Stimulated activated CD4-positive, alpha-beta T cell treated with anti-CD3 and anti-CD28 coated beads, Interleukin-12 subunit alpha, Interleukin-12 subunit beta, amount 100 ng/mL, for 48 hours (primary cell): ENCODE results near the gene CFAP97D2.
"Not testable (repeated sequence)": the region's sequence is repeated elsewhere in the genome, so short reads cannot be mapped to it uniquely, and the experiment has no call there.

Experiments used
- DNase-seq, 3 donors: peaks; one replicate each; pipeline ENCODE4 v3.0.0-alpha.2; 2020; ENCODE audit warnings: low read depth in 2 of 3, low spot score in 1 of 3

CFAP97D2 gene

GRCh38 chr13:114198556-114198955, 19.5 kb downstream of the CFAP97D2 start:
- no peak for DNase-seq

- not testable (repeated sequence) for DNase-seq
These were observed 20.5 kb downstream of the CFAP97D2 start for GRCh38 chr13:114199526-114199925.

- DNase-seq, result no peak
These were observed 20.9 kb downstream of the CFAP97D2 start for GRCh38 chr13:114199954-114200353.

- no peak for DNase-seq
These were observed 21.4 kb downstream of the CFAP97D2 start for GRCh38 chr13:114200399-114200911.

GRCh38 chr13:114202581-114202980, 23.5 kb downstream of the CFAP97D2 start:
- no peak for DNase-seq

- DNase-seq, result no peak
These were observed 24.5 kb downstream of the CFAP97D2 start for GRCh38 chr13:114203536-114203935.

- no peak for DNase-seq
These were observed 25.8 kb downstream of the CFAP97D2 start for GRCh38 chr13:114204894-114205293.

- no peak for DNase-seq
These were observed 29.1 kb downstream of the CFAP97D2 start for GRCh38 chr13:114208134-114208533.

- no peak for DNase-seq
These were observed 32.5 kb downstream of the CFAP97D2 start for GRCh38 chr13:114211446-114212157.

- DNase-seq, result no peak
These were observed 33.1 kb downstream of the CFAP97D2 start for GRCh38 chr13:114212158-114212495.

GRCh38 chr13:114213980-114214379, 34.9 kb downstream of the CFAP97D2 start:
- DNase-seq, result no peak

- no peak for DNase-seq
These were observed 40.3 kb downstream of the CFAP97D2 start for GRCh38 chr13:114219392-114219791.

- DNase-seq, result no peak
These were observed 43.5 kb downstream of the CFAP97D2 start for GRCh38 chr13:114222461-114222968.

GRCh38 chr13:114224201-114224600, 45.1 kb downstream of the CFAP97D2 start:
- no peak for DNase-seq

GRCh38 chr13:114225610-114226009, 46.6 kb downstream of the CFAP97D2 start:
- DNase-seq, result no peak

GRCh38 chr13:114226088-114226487, 47.0 kb downstream of the CFAP97D2 start:
- no peak for DNase-seq

GRCh38 chr13:114226699-114227323, 47.8 kb downstream of the CFAP97D2 start:
- peak; percentile 72 to 94 (median 77) for DNase-seq

GRCh38 chr13:114227528-114227927, 48.5 kb downstream of the CFAP97D2 start:
- no peak for DNase-seq

GRCh38 chr13:114228176-114228575, 49.1 kb downstream of the CFAP97D2 start:
- DNase-seq, result no peak

- no peak for DNase-seq
These were observed 50.4 kb downstream of the CFAP97D2 start for GRCh38 chr13:114229506-114229905.

GRCh38 chr13:114230117-114230516, 51.1 kb downstream of the CFAP97D2 start:
- no peak for DNase-seq

GRCh38 chr13:114230575-114230974, 51.5 kb downstream of the CFAP97D2 start:
- DNase-seq, result no peak
